ENCODE measurements around the gene OLFM4. TPM values are rescaled to one million over a fixed set of nuclear protein-coding genes. Genes with fewer than 3 reads are reported as not detected.

OLFM4 gene
- total RNA-seq, 1 experiment from 2014 or later: 0.12 TPM

DNA sequence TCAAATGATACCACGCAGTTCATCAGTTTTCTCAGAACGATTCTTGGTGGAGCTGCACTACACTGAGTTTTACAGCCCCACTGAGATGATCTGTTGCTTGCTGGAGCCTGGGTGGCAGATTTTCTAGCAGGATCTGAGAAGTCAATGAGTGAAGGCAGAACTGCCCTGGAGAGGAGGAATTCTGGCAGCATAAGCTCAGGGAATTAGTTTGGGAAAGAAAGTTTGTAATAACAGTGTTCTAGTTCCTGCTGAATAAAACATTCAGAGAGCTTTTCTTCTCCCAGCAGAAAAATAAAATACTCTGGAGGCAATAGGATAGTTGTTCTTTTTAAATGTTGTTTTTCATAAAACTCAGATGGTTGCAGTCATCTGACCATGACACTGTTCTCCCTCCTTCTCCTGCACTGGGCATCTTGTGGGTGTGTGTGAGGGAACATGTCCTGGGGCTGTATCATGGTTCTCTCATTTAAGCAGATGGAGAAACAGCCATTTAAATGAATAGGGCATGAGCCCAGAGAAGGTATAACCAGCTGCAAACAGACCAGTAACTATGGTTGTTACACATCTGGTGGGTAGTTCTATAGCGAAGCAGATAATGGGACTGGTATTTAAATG, 29.6 kb downstream of the OLFM4 start:
- POLR2A ChIA-PET: no interaction called here
- H4K20me1 ChIP-seq (ENCODE audit: insufficient read depth): no peaks in the 10 kb centered on the region
- H3K4me3 ChIP-seq (replicated peaks in 1 of 2; ENCODE audit: low read depth in 1 of 2, low read length in 2 of 2): no peak overlapping the region
- no peak overlapping the region for H3K4me2 ChIP-seq (ENCODE audit: low read length)
- no peaks in the 10 kb centered on the region for H3K36me3 ChIP-seq (ENCODE audit: control insufficient read depth in 1 of 2, insufficient read depth in 2 of 2, low read length in 2 of 2)
- no peak overlapping the region for H2AFZ ChIP-seq (ENCODE audit: low read depth, low read length, poor library complexity, severe bottlenecking)
- no peak for DNase-seq (ENCODE audit: low read depth, low spot score)
- no peak for TF ChIP-seq FOSL1 (IDR thresholded peaks at IDR 0.05; ENCODE audit: low read depth)
- TF ChIP-seq JUND (IDR thresholded peaks at IDR 0.05): no peak
- no peak for TF ChIP-seq YY1 (IDR thresholded peaks at IDR 0.05; ENCODE audit: extremely low read depth, insufficient replicate concordance, low read depth, low read length)
- no peak for TF ChIP-seq POLR2A (IDR thresholded peaks at IDR 0.05; ENCODE audit: borderline replicate concordance, extremely low read depth, insufficient read depth, insufficient read length)
- TF ChIP-seq POLR2AphosphoS5 (IDR thresholded peaks at IDR 0.05; ENCODE audit: low read depth, low read length): no peak
- TF ChIP-seq ZFX (IDR thresholded peaks at IDR 0.05): no peak
- no peak for TF ChIP-seq RAD21 (IDR thresholded peaks at IDR 0.05; ENCODE audit: low read depth)
- no peak for TF ChIP-seq CTCF (IDR thresholded peaks at IDR 0.05 in 2 of 3, conservative IDR thresholded peaks at IDR 0.05 in 1 of 3; ENCODE audit: borderline replicate concordance in 1 of 3, insufficient read depth in 1 of 3, low read depth in 2 of 3, low read length in 2 of 3)
- no TSS peak for BruUV-seq (replicated peaks)
- intact Hi-C loops (cut with micrococcal nuclease): no loop called here
- H3K4me1 ChIP-seq (ENCODE audit: control insufficient read depth in 1 of 2, insufficient read depth in 2 of 2, low read length in 2 of 2): no peaks in the 10 kb centered on the region
- no peak for ATAC-seq
- H3K79me2 ChIP-seq (ENCODE audit: insufficient read depth, low read length): no peaks in the 10 kb centered on the region
- CTCF ChIA-PET: no interaction called here
- no peaks in the 10 kb centered on the region for H3K9me2 ChIP-seq (ENCODE audit: insufficient read depth)
- H3K9me3 ChIP-seq (ENCODE audit: control insufficient read depth in 1 of 2, insufficient read depth in 1 of 2, low read depth in 1 of 2, low read length in 2 of 2): no peaks in the 10 kb centered on the region
- RAD21 ChIA-PET (ENCODE audit: low non-redundant PET in 1 of 2, low total read pairs in 2 of 2, uncharacterized antibody in 2 of 2, unreplicated experiment in 2 of 2): no interaction called here
- no peak overlapping the region for H3K9ac ChIP-seq (ENCODE audit: low read length)
- H3K27me3 ChIP-seq (ENCODE audit: insufficient read depth, low read length): no peaks in the 10 kb centered on the region
- H3K27ac ChIP-seq (ENCODE audit: low read depth, low read length): no peak overlapping the region

Measured in HCT116 (cell line).